Breast epithelium (tissue), 4 donors: ENCODE results near the gene TAF11L11. TPM values are rescaled to one million over a fixed set of nuclear protein-coding genes. Genes with fewer than 3 reads are reported as not detected.
"Not testable (repeated sequence)": the region's sequence is repeated elsewhere in the genome, so short reads cannot be mapped to it uniquely, and the experiment has no call there.

ENCODE experiments used
- DNase-seq, 2 donors: peaks; one replicate each; pipeline ENCODE4 v3.0.0-alpha.2; 2019; ENCODE audit warnings: low spot score in 2 of 2
- H3K27ac ChIP-seq, 2 donors: fragments of 200-600 bp; sonication (generic) in 1 of 2; one replicate each; pipeline ENCODE4 v1.5.1; 2016 to 2019; ENCODE audit warnings: mild to moderate bottlenecking in 1 of 2
- H3K27me3 ChIP-seq, 2 donors: fragments of 200-600 bp; sonication (generic) in 1 of 2; one replicate each; pipeline versions ENCODE4 v1.5.1 to v1.6.0; 2017 to 2019; ENCODE audit warnings: control low read depth in 1 of 2, mild to moderate bottlenecking in 1 of 2
- H3K36me3 ChIP-seq: fragments of 200-600 bp; one replicate; pipeline ENCODE4 v1.5.1; 2019
- H3K4me1 ChIP-seq, 2 donors: fragments of 200-600 bp; sonication (generic); one replicate each; pipeline ENCODE4 v1.5.1; 2016 to 2019; ENCODE audit warnings: control low read depth in 1 of 2
- H3K4me3 ChIP-seq, 3 donors: fragments of 200-600 bp; sonication (generic); 1 replicate in 2 of 3; 2 replicates in 1 of 3; pipeline ENCODE4 v1.5.1; 2016 to 2019; ENCODE audit warnings: mild to moderate bottlenecking in 3 of 3, moderate library complexity in 2 of 3
- H3K9me3 ChIP-seq, 2 donors: fragments of 200-600 bp; sonication (generic) in 1 of 2; one replicate each; pipeline ENCODE4 v1.5.1; 2016 to 2019; ENCODE audit warnings: control low read depth in 1 of 2
- CTCF ChIP-seq, 3 donors: fragments of 450-650 bp; IDR thresholded peaks; one replicate each; pipeline ENCODE4 v1.5.1; 2016 to 2017; ENCODE audit warnings: antibody characterized with exemption in 3 of 3, mild to moderate bottlenecking in 3 of 3, moderate library complexity in 3 of 3
- POLR2A ChIP-seq: fragments of 450-650 bp; IDR thresholded peaks from one replicate; pipeline ENCODE4 v1.6.1; 2016; ENCODE audit warnings: antibody characterized with exemption, mild to moderate bottlenecking, moderate library complexity
- POLR2AphosphoS5 ChIP-seq, 3 donors: sonication (generic); formaldehyde crosslinking; IDR thresholded peaks; one replicate each; pipeline ENCODE4 v1.6.1; 2017; ENCODE audit warnings: antibody characterized with exemption in 3 of 3
- intact Hi-C: fragments of 100-400 bp; cut with DNase I; formaldehyde crosslinking; loops from one replicate; pipeline ENCODE4 v1.15.1; 2023; ENCODE audit warnings: low total_unique reads
- total RNA-seq, 3 donors: library from RNA; depleted of rRNA; stranded (reverse); fragments of >200 nt; gene quantifications; one replicate each; pipeline ENCODE4 v1.1.0, GENCODE V29; 2016

TAF11L11 gene
- not detected for total RNA-seq

- H3K9me3 ChIP-seq, DNase-seq, H3K27me3 ChIP-seq, H3K4me1 ChIP-seq, H3K36me3 ChIP-seq, H3K4me3 ChIP-seq, H3K27ac ChIP-seq, intact Hi-C loops: not testable (repeated sequence)
These were observed at the start of gene TAF11L11 for GRCh38 chr5:17603880-17604279. Gene TAF11L11, plus strand, starts transcription at chr5:17604183.

- H3K4me1 ChIP-seq, H3K27ac ChIP-seq, H3K27me3 ChIP-seq, H3K4me3 ChIP-seq, intact Hi-C loops, DNase-seq, H3K36me3 ChIP-seq, H3K9me3 ChIP-seq: not testable (repeated sequence)
These were observed 18.3 kb upstream of the TAF11L11 start, which contains the start of gene TAF11L7 for GRCh38 chr5:17585658-17586057. Gene TAF11L7, minus strand, starts transcription at chr5:17585758.

GRCh38 chr5:17590860-17591259, 13.1 kb upstream of the TAF11L11 start, which contains the start of gene TAF11L8:
Gene TAF11L8, minus strand, starts transcription at chr5:17590960.
- H3K27me3 ChIP-seq, H3K27ac ChIP-seq, DNase-seq, intact Hi-C loops, H3K9me3 ChIP-seq, H3K4me1 ChIP-seq, H3K4me3 ChIP-seq, H3K36me3 ChIP-seq: not testable (repeated sequence)

- H3K4me1 ChIP-seq, H3K27ac ChIP-seq, H3K9me3 ChIP-seq, H3K36me3 ChIP-seq, H3K4me3 ChIP-seq, H3K27me3 ChIP-seq, intact Hi-C loops: not testable (repeated sequence)
- DNase-seq: peak in 1 of 2 donors; percentile 63
These were observed 9.7 kb upstream of the TAF11L11 start, which contains the start of gene TAF11L9 for GRCh38 chr5:17594255-17594654. Gene TAF11L9, minus strand, starts transcription at chr5:17594394.

GRCh38 chr5:17597728-17598127, 6.3 kb upstream of the TAF11L11 start, which contains the start of gene TAF11L10:
Gene TAF11L10, minus strand, starts transcription at chr5:17597828.
- H3K27me3 ChIP-seq, H3K9me3 ChIP-seq, H3K27ac ChIP-seq, H3K36me3 ChIP-seq, DNase-seq, H3K4me1 ChIP-seq, H3K4me3 ChIP-seq, intact Hi-C loops: not testable (repeated sequence)

- H3K4me3 ChIP-seq: no peak overlapping the region
- H3K36me3 ChIP-seq: no peaks in the 10 kb centered on the region
- intact Hi-C loops: no loop called here
- DNase-seq: no peak
- H3K9me3 ChIP-seq: no peaks in the 10 kb centered on the region
- no peak for TF ChIP-seq CTCF (IDR thresholded peaks at IDR 0.05)
- no peak for TF ChIP-seq POLR2AphosphoS5 (IDR thresholded peaks at IDR 0.05)
- TF ChIP-seq POLR2A: no peak
- H3K27me3 ChIP-seq: no peaks in the 10 kb centered on the region
- H3K4me1 ChIP-seq: no peaks in the 10 kb centered on the region
- H3K27ac ChIP-seq: no peak overlapping the region
These were observed 968 bp downstream of the TAF11L11 start for GRCh38 chr5:17604951-17605350.

GRCh38 chr5:17607461-17607860, 3.5 kb downstream of the TAF11L11 start:
- H3K4me1 ChIP-seq, DNase-seq, intact Hi-C loops, H3K27ac ChIP-seq, H3K27me3 ChIP-seq, H3K9me3 ChIP-seq, H3K4me3 ChIP-seq, H3K36me3 ChIP-seq: not testable (repeated sequence)

GRCh38 chr5:17610092-17610491, 6.1 kb downstream of the TAF11L11 start, which contains the start of gene TAF11L12:
Gene TAF11L12, plus strand, starts transcription at chr5:17610392.
- intact Hi-C loops, H3K4me3 ChIP-seq: not testable (repeated sequence)

GRCh38 chr5:17614872-17615605, 11.1 kb downstream of the TAF11L11 start:
- H3K4me3 ChIP-seq: no peak overlapping the region
- no peaks in the 10 kb centered on the region for H3K9me3 ChIP-seq
- H3K36me3 ChIP-seq: no peaks in the 10 kb centered on the region
- no peak for DNase-seq
- H3K27ac ChIP-seq: no peak overlapping the region
- no peaks in the 10 kb centered on the region for H3K4me1 ChIP-seq
- no peaks in the 10 kb centered on the region for H3K27me3 ChIP-seq
- TF ChIP-seq POLR2A (no peak), POLR2AphosphoS5 (IDR thresholded peaks at IDR 0.05) (no peak), CTCF (IDR thresholded peaks at IDR 0.05) (no peak)
- intact Hi-C loops: no loop called here

More at GRCh38 chr5:17610092-17610491, 6.1 kb downstream of the TAF11L11 start, which contains the start of gene TAF11L12:
- not testable (repeated sequence) for H3K27ac ChIP-seq, H3K9me3 ChIP-seq, DNase-seq, H3K4me1 ChIP-seq, H3K27me3 ChIP-seq, H3K36me3 ChIP-seq
